Activated effector memory CD4-positive, alpha-beta T cell treated with anti-CD3 and anti-CD28 coated beads, Interleukin-2, amount 50 U/mL, for 16 hours (primary cell): ENCODE measurements around the gene CHID1.
A peak's percentile ranks its signal among the peaks of the same experiment; 100 is the strongest.

ENCODE experiments used
- DNase-seq: peaks from one replicate; pipeline ENCODE4 v3.0.0-alpha.2; 2020

CHID1 gene

GRCh38 chr11:862081-862661, 48.4 kb downstream of the CHID1 start:
- DNase-seq = no peak

- DNase-seq = no peak
Observed at GRCh38 chr11:861105-861479, 49.5 kb downstream of the CHID1 start.

GRCh38 chr11:860234-861104, 50.1 kb downstream of the CHID1 start:
- no peak for DNase-seq

GRCh38 chr11:859394-860131, 51.0 kb downstream of the CHID1 start:
- DNase-seq = no peak

- no peak for DNase-seq
Observed at GRCh38 chr11:858762-859339, 51.8 kb downstream of the CHID1 start.

- DNase-seq = no peak
Observed at GRCh38 chr11:858053-858761, 52.4 kb downstream of the CHID1 start.

GRCh38 chr11:856397-856796, 54.2 kb downstream of the CHID1 start:
- DNase-seq = no peak

DNA sequence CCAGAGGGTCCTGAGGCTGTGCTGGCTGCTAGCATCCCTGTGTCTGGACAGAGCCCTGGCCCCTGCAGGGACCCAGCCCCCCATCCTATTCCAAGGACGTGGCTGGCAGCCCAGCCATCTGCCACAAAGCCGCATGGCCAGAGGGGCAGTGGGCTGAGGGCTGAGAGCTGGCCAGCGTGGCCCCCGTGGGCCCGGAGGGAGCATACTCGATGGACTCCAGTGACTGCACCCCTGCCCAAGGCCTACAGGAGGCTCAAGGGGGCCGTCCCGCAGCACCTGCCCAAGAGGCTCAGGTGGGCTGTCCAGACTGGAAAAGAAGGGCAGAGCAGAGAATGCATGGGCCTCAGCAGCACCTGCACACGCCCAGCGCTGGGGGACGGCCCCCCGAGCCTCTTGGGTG, 54.8 kb downstream of the CHID1 start:
- DNase-seq = no peak

GRCh38 chr11:855330-855674, 55.3 kb downstream of the CHID1 start:
- no peak for DNase-seq

DNA sequence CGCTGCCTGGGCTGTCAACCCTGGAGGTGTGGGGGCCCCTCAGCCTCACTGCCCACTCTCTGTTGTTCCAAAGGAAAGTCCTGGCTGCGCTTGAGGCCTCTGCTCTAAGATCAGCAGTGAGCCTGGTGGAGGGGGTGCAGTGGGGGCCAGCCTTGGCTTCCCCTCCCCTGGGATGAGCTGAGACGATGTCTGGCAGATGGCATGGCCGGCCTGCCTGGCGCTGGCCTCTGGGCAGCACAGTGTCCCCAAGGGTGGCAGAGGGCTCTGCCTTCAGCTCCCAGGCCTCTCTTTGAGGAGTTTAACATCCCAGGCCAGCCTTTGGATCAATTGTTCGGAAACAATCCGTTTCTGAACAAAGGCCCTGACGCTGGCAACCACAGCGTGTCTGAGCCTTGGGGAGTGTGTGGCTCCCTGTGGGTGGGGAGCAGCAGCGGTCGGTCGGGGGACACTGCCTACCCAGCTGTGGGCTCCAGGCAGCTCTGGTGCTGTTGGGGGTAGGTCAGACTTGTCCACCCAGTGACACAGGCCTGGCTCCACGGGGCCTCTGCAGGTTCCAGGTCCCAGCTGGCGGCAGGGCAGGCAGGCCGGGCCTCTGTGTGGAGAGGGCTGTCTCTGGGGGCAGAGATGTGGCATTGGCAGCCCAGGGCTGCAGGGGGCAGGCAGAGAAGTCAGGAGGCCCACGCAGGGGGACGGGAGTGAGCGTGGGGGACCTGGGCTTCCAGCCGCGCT, 55.8 kb downstream of the CHID1 start:
- DNase-seq = no peak

GRCh38 chr11:853682-854448, 56.7 kb downstream of the CHID1 start:
- DNase-seq = no peak

- no peak for DNase-seq
Observed at GRCh38 chr11:852762-853161, 57.8 kb downstream of the CHID1 start.

DNA sequence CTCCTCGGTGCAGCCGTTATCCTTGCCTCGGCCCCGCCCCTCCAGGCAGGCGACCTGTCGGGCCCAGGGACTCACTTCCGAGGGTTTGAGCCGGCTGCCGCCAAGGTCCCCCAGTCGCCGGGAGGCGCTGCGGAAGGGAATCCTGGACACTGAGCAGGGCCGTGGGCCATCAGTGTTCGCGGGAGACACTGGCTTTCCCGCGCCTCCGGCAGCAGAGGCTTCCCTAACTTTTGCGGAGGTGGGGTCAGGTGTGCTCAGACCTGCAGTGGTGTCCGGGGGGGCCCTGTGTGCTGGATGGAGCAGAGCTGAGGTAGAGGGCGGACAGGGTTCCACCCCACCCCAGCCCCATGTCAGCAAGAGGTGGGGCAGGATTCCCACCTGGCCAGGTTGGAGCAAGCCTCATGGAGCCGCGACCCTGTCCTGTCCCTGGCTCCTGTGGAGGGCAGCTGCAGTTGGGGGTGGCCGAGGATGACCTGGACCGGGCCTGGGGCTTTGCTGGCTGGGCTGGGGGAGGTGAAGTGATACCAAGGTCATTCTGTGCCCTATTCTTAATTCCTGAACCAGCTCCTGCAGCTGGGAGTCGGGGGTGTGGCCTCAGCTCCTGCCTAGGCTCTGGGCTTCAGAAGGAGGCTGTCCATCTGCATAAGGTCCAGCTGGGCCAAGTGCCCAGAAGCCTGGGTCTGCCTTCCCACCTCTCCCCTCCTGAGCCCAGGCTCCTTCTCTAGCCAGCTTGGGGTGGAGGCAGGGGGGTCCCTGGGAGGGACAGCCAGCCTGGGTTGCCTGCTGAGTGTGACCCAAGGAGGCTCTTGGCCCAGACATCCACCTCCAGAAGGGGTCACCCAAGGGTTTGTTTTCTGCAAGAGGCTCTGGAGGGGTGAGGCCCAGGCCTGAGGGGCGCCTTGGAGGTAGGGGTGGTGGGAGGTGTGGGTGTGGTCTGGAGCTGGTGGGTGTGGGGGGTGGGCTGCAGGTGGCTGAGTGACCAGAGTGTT, 59.5 kb downstream of the CHID1 start:
- no peak for DNase-seq

GRCh38 chr11:849951-850774, 60.4 kb downstream of the CHID1 start:
- no peak for DNase-seq

DNA sequence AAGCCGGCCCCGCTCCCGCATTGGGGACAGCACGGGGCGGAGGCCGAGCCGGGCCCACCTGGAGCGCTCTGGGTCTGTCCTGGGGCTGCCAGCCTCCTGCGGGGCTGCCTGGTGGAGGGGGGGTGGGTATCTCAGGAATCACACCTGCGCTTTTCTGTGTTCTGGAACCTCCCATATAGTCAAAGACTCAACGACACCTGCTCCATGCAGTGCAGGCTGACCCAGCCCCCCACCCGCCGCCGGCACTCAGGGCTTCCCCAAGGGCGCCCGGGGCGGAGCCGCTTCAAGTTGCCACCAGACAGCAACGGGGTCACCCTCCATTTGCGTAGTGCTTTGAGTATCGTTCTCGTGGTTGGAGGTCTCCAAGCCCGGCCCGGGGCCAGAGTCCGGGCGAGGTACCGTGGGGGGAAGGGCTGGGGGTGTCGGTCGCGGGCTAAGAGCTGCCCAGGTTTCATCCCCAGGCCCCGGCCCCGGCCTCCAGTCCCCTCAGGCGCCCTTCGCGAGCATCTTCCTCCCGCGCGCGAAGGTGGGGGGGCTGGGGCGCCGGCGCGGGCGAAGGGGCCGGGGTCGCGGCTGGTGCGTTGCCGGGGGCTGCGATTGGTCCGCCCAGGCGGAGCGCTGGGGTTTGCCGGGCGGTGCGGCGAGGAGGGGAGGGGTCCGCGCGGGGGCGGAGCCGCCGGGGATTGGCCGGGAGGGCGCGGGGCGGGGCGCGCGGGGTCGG, 61.3 kb downstream of the CHID1 start:
- DNase-seq = peak; percentile 80

- peak; percentile 88 for DNase-seq
Observed at GRCh38 chr11:848380-848931, 62.2 kb downstream of the CHID1 start.

DNA sequence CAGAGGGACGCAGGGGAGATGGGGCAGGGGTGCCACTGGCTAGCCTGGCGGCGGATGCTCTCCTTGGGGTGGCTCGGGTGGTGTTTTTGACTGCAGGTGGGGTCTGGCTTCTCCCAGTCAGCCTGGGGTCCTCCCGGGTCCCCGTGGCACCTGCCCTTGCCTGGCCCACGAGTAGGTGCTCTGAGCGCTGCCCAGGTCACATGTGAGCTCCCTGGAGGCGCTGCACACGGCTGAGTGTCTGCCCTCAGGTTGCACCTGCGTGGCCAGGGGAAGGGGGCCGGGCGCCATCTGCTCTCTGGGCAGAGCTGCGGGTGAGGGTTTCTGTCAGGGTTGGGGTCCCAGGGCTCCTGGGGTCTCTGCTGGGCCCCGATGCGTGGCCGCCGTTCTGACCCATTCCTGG, 62.7 kb downstream of the CHID1 start:
- DNase-seq = no peak

DNA sequence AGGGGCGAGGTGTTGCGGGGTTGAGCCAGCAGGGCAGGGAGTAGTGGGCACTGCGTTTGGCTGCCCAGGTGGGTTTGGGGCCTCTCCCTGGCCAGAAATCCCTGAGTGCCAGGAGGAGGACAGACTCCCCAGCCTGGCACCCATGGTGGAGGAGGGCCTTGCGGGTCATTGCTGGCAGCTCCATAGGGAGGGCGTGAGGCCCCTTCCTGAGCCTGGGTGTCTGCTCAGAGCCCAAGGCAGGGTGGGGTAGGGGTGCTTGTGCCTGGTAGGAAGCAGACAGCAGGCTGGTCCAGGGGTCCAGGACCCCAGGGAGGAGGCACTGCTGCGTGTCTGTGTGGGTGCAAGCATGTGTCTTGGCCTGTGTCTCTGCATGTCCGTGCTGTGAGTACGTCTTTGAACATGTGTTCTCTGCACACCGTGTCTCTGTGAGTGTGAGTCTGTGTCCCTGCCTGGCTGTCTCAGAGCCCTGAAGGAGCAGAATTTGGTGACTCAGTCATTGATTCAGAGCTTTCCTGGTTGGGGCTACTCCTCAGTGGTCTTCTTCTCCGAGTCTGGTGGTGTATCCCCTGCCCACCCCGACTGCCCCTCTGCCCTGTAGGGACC, 64.0 kb downstream of the CHID1 start:
- DNase-seq = no peak
